CD1c-positive myeloid dendritic cell (primary cell): ENCODE data around the gene CDPF1.
A peak's percentile ranks its signal among the peaks of the same experiment; 100 is the strongest.

Source experiments
- DNase-seq: peaks from one replicate; pipeline ENCODE4 v3.0.0-alpha.2; 2016; ENCODE audit errors: extremely low spot score

The CDPF1 gene

GRCh38 chr22:46256358-46256958 lies 6.4 kb upstream of the CDPF1 start:
- DNase-seq, result no peak

DNA sequence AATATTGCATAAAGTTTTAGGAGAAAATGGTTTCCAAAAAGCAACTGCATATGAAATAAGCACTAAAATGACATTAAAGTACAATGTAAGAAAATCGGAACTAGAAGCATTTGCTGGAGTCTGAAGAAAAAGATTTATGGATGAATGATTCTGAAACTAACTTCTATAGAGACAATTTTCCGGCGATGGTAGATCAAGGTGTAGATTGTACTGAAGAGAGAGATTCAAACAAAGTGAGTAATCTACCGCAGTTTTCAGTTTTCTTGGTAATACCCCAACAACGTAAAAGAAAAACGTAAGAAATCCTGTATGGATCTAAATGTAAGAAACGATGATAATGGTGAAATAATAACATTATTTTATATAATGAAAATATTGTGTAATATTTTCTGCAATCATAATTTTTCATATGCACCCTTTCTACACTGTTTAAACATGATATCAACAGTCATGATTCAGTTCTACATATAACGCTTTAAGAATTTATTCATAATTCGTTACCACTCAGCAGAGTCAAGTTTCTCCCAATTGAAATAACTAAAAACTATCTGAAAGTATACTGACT lies 1.8 kb upstream of the CDPF1 start:
- DNase-seq, result no peak

- DNase-seq, result no peak
Observed at GRCh38 chr22:46251266-46251665, 1.2 kb upstream of the CDPF1 start.

- DNase-seq, result no peak
Observed at GRCh38 chr22:46250783-46251125, 661 bp upstream of the CDPF1 start.

DNA sequence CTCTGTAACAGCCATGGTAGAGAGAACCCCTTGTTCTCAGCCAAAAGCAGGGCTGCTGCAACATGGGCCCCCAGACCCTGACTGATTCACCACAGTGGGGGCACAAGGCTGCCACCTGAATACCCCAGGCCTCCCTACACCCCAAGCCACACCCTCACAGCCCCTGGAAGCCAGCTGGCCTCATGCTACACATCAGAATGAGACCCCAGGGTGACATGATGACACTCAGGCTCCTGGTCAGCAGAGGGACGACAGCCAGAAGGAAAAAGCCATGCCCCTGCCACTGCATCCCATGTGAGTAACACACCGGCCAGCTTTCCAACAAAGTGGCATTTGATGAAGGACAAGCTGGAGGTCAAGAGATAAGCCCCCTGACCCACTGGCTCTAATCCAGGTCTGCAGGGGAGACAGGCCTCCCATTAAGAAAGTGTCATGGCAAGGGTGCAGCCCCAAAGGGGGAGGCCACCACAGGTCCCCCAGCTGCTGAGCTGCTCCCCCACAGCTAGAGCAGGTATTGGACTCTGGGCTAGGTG lies 2.6 kb downstream of the CDPF1 start:
- no peak for DNase-seq

DNA sequence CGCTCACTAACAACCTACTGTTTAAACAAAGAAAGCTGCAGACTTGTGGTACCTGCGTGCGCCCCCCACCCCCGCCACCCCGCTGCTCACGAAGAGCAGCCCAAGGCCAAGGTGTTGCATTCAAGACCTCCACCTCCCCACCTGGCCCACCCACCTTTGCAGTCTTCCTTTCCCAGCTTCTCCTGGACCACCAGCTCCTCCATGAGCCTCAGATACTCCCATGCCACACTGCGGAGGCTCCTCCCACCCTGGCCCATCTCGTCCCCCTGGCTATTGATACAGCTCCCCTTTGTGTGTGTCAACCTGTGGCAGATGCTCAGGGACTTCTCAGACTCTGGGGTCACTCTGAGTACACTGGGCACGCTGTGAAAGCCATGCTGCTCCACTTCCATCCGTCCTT lies 3.9 kb downstream of the CDPF1 start:
- DNase-seq, result no peak

- DNase-seq, result no peak
Observed at GRCh38 chr22:46245511-46245910, 4.6 kb downstream of the CDPF1 start.

DNA sequence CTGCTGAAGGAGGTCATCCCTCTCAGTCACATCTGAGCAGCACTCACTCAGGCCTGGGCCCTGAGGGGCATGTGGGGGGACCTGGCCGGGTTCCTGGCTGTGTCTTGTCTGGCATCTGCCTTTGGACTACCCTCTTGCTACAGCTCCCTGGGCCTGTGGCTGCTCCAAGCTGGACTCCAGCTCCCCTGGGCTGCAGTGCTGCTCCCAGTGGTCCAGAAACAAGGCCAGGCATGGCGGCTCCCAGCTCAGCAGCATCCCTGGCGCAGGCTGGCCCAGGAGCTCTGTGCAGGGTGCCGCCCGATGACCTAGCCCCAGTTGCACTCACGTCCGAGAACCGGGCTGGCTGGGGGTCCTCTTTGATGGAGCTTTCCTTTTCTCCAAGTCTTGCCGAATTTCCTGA lies 5.3 kb downstream of the CDPF1 start:
- DNase-seq, result no peak

DNA sequence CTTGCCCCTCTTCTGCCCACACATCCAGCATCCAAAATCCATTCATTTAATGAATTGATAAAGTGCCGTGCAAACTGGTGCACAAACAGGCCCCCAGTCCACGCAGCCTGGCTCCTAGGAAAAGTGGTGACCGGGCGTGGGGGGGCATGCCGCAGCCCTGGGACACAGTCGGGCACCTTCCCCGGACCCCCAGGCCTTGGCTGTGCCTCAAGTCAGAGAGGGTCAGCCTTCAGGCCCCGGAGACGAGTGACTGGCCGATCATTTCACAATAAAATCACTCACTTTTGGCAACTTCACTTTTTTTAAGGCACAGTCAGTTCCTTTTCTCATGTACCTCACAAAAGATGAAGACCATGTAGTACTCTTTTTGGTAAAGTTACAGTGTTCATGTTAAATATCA lies 8.0 kb downstream of the CDPF1 start:
- peak; percentile 13 for DNase-seq

GRCh38 chr22:46241396-46242007 lies 8.6 kb downstream of the CDPF1 start:
- DNase-seq, result no peak

- no peak for DNase-seq
Observed at GRCh38 chr22:46240907-46241306, 9.2 kb downstream of the CDPF1 start.

GRCh38 chr22:46240506-46240905 lies 9.6 kb downstream of the CDPF1 start:
- DNase-seq, result peak; percentile 38

GRCh38 chr22:46240073-46240472 lies 10.0 kb downstream of the CDPF1 start:
- no peak for DNase-seq

GRCh38 chr22:46239261-46240048 lies 10.6 kb downstream of the CDPF1 start:
- DNase-seq, result no peak

DNA sequence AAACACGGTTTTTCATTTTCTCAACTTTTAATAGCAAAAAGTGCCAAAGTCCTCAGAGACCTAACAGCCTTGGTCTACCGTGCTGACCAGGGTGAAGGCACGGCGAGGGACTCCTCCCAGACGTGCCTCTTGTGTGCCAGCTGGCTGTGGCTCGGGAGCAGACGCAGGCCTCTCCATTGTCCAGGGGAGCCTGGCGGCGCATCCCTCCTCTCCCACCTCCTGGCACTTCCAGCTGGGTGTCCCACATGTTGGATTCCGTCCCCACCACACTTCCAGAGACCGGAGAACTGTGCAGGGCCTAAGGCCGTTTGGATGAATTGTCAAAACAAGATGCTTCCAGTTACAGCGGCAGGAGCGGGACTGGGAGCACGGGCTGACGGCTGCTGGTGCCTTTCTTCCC lies 11.6 kb downstream of the CDPF1 start:
- DNase-seq, result no peak

DNA sequence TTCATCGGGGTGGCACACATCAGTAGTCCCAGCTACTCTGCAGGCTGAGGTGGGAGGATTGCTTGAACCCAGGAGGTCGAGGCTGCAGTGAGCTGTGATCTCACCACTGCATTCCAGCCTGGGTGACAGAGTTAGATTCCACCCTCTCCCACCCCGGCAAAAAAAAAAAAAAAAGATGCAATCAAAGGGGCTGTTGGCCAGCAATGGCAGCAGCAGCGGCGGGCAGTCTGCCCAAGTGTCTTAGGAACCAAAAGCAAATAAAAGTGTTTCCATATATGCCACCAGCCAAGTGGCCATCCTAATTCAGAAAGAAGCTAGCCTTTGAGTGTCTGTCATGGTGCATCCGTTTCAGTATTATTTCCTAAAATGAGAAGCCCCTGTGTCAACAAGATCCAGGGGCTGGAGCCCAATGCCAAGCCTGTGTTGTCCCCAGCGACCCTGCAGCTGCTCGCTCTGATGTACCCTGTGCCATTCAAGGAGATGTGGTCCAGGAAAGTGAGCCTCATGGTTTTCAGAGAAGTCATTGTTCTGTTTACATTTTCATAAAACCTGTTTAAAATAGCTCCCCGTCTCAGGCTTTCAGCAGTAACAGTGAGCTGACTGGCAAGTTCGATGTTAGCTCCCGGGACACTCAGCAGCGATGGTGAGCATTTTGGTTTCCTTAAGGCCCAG lies 12.5 kb downstream of the CDPF1 start:
- no peak for DNase-seq

DNA sequence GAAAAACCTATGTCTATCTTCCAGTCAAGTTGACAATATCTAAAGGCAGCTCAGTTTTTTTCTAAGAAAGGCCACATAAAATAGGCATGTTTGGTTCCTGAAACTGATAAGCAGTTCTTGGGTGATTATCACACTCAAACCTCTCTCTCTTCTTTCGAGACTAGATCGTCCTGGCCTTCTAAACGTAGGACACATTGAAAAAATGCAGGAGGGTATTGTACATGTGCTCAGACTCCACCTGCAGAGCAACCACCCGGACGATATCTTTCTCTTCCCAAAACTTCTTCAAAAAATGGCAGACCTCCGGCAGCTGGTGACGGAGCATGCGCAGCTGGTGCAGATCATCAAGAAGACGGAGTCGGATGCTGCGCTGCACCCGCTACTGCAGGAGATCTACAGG lies 15.1 kb downstream of the CDPF1 start:
- DNase-seq, result no peak

DNA sequence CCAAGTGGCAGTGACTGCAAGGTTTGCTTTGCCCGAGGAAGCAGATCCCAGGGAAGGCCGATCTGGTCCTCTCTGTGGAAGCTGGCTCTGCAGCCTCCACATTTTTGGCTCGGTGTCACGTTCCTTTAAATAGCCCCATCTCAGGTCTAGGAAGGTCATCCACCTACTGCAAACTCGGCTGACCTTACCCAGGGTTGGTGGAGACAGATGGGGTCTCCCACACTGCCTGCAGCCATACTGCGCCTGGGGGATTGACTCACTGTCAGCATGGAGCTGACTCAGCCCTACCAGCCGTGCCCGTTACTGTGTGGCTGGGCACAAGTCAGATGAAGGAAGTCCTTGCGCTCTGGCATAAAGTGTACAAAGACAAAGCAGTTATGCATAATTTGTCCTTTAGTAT lies 16.9 kb downstream of the CDPF1 start:
- DNase-seq, result peak; percentile 52

DNA sequence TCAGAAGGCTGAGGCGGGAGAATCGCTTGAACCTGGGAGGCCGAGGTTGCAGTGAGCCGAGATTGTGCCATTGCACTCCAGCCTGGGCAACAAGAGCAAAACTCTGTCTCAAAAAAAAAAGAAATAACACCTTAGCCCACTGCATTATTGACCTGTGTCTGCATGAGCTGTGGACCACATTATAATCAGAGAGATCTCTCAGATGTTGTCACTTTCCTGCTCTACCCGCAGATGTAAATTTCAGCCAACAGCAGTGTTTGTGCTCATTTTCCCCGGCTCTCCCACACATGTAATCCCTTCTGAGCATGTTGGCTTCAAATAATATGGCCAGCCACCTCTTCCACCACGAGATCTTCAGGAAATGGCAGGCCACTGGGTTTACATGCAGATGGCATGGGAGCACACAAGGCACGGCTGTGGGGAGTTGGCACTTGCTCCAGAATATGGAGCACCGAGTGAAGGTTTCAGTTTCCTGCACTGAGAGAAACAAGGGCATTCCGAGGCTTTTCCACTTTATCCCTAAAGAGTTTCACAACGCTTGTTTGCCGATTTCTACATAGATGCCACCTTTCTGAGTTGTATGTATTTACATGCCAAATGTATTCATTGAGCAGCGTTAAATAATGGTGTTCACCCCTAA lies 19.7 kb downstream of the CDPF1 start:
- DNase-seq, result no peak

DNA sequence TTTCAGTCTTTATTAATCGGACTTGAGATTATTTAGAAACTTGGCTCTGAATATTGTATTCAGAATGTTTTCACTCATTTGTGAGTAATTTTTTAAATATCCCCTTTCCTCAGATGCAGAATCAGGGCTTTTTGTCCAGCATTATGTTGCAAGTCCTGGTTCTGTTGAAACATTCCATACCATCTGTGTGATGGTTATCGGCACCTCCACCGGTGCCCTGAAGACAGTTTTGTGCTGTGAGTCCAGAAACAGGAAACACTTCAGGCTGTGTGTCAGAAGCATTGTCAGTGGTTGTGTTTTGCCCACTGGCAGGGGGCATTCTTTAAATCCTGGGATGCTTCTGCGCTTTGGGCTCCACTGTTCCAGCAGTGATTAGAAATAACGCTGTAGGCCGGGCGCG lies 20.4 kb downstream of the CDPF1 start:
- no peak for DNase-seq

DNA sequence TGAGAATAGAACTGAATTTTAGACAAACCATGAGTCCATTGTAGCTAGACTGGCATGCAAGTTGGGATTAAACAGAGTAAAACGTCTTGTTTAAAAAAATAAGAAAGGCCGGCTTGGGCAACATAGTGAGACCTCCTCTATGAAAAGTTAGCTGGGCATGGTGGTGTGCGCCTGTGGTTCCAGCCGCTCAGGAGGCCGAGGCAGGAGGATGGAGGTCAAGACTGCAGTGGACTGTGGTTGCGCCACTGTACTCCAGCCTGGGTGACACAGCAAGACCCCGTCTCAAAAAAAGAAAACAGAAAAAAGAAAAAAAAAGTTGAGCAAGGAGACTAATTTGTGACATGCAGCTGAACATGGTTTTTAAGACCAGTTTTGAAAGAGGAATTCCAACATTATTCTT lies 23.5 kb downstream of the CDPF1 start:
- no peak for DNase-seq

GRCh38 chr22:46225631-46226030 lies 24.5 kb downstream of the CDPF1 start:
- no peak for DNase-seq
